ENCODE measurements around the gene OR2V1.
"Not testable (repeated sequence)": the region's sequence is repeated elsewhere in the genome, so short reads cannot be mapped to it uniquely, and the experiment has no call there.

The OR2V1 gene

GRCh38 chr5:181159286-181160151, 28.6 kb upstream of the OR2V1 start:
- peak; percentile 64 for DNase-seq

- DNase-seq = no peak
Measured at GRCh38 chr5:181158869-181159268, 27.9 kb upstream of the OR2V1 start.

DNA sequence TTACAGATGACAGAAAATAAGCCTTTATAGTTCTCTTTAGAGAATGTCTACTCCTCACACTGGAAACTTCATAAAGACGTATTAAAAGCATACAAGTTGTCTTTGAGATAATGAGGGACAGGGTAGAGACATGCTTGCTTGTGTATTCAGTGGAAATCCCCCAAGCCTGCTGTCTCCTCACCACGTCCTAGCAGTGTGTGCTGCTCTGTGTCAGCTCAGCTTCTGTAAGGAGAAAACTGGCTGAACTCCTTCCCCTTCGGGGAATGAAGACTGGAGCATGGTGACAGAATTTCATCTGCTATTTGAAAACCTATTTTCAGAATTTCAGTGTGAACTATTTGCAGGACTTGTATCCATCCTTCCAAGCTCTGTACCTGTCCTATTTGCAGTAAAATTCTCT, 25.8 kb upstream of the OR2V1 start:
- DNase-seq = no peak

DNA sequence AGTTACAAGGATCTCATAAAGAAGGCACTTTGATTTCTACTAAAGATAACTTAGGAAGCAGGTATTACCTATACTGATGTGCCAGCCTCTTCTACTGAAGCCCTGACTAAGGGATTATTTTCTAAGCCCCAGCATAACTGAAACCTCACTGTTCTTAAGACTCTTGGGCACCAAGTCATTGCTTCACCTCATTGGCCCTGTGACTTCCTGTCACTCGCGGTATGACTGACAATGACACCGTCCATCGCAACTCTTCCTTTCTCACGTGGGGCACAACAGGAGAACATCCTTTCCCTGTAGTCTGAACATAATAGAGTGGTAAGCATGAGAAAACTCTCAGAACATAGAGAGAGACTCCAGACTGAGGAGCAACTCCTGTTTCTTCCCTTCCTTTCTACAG, 22.8 kb upstream of the OR2V1 start:
- no peak for DNase-seq

- no peak for DNase-seq
Measured at GRCh38 chr5:181152406-181152805, 21.4 kb upstream of the OR2V1 start.

DNA sequence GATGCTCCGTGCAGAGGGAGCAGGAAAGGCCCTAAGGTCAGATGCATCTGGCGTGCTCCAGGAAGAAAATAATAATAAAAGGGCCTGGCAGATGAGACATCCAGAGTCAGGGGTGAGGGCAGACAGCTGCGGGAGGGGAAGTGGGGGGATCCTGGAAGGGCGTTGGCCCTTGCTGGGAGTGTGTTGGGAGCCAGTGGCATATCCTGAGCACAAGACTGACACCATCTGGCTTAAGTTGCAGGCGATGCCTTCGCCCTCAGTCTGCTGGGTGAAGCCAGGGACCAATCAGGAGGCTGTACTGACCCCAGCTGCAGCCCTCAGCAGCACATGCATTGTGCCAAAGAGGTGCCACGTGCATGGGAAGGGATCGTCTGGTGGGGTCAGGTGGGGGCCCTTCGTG, 20.2 kb upstream of the OR2V1 start:
- no peak for DNase-seq

DNA sequence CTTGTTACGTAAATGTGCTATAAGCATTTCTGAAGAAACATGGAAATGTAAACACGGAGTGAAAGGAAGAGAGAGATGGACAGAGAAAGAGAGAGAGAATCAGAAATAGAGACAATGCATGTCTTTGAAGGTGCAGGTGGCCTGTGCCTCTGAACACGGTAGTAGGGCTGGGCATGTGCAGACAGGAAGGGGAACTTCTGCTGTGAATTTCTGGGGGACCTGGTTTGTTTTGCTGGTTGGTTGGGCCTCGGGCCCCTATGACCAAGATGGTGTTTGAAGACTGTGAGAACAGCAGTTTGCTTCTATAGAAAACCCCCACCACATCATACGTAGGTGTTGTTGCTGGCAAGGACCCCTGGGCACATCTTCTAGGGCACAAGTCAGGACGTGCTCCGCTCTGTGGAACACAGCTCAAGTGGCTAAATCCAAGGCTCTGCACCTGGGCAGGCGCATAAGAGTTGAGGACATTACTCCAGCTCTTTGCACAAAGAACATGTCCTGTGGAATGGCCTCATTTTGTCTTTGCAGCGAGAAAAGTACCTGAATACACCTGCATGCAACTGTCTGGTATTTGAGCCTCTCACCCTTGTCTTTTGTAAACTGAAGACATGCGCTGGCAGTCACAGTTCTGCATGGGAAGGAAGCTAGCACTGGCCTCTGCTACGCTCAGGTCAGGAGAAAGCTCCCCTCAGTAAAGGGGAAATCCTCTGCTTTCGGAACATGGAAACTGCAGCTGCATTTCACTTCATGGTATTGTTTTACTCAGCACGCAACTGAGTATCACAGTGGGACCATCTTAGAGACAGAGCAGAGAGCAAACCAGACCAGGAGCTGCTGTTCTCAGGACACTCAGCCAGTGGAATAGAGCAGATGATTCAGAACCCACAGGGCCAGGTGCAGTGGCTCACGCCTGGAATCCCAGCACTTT, 19.1 kb upstream of the OR2V1 start:
- DNase-seq = no peak

GRCh38 chr5:181149355-181149754, 18.4 kb upstream of the OR2V1 start:
- DNase-seq = no peak

- not testable (repeated sequence) for DNase-seq
Measured at GRCh38 chr5:181146927-181147636, 16.1 kb upstream of the OR2V1 start, which contains the start of gene OR2V2. TSS of gene OR2V2 (plus strand) at chr5:181147586. CDS start at chr5:181154943, 7,357 bp downstream.

DNA sequence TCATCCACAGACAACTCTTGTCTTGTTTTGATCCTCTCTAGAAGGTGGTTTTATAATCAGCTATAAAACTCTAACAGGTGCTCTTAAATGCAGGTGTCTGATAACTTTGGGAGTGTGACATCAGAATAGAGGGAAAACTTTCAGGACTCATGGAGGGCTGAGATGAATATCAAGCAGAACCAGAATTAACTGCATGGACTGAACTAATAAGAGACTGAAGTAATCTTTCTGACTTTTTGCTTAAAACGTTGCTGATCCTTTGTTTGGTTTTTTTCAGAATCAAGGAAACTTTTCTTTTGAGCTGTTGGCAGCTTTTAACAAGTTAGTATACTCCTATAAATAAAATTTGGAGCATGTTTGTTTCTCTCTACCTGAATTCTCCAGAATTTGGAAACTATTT, 14.2 kb upstream of the OR2V1 start:
- DNase-seq = no peak

DNA sequence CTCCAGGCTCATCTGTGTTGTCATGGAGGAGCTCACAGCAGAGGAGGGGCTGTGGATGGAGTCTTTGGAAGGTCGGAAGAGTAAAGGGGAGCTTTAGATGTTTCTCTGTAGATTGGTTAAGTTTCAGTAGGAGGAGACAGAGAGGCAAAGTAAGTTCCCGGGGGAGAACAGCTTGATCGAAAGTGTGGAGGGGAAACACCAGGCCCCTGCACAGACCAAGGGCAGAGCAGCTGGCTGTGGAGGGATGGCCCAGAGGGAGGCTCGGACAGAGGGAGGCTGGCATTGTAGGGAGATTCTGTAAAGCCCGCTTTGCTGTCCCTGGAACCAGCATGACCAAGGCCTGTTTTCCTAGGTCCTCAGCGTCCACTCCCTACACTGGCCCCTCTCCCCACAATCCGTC, 11.1 kb upstream of the OR2V1 start:
- DNase-seq = no peak

DNA sequence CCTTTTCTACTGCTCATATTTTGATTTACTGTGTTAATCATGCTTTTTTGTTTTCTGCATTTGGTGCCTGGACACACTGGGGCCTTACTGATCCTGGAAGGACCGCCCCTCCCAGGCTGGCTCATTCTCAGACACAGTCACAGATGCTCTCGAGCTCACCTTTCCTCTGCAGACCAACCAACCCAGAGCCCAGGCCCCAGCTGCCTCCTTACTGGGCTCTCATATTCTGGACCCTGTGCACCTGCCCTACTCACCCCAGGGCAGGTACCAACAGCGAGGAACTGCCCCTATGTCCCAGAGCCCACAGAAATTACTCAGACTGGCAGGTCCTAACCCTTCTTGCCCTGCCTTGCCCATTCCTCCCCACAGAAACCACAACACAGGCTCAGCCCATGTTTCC, 9.8 kb upstream of the OR2V1 start:
- no peak for DNase-seq

DNA sequence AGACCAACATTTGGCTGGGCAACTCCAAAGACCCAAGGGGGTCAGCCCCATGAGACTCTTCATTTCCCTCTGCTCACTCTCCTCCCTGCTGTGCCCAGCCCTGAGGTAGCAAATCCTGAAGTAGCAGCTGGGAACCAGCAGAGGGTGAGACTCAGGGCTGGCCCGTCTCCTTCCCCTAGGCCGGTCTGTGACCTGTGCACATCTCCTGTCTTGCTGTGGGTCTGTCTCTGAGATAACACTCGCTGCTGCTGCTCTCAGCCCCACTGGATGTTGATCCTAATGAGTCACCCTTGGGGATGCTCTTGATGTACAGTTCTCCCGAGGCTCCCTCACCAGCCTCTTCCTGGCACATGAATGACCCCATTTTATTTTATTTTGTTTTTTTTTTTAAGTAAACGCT, 7.3 kb upstream of the OR2V1 start:
- no peak for DNase-seq

GRCh38 chr5:181136361-181136955, 5.5 kb upstream of the OR2V1 start:
- no peak for DNase-seq

DNA sequence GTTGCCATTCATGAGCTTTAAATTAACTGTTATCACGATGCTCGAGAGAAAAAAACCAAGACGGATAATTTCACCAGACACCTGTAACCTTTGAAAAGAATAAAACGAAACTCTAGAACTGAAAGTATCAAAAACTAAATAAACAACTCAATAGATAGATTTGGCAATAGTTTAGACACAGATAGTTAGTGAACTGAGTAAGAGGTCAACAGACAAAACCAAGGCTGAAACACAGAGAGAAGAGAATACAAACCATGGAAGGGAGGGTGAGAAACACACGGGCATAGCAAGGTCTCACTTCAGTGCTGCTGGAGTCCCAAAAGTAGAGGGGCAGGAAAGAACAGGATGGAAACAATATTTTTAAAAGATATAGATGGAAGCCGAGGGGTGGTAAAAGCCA, 3.3 kb upstream of the OR2V1 start:
- DNase-seq = no peak

DNA sequence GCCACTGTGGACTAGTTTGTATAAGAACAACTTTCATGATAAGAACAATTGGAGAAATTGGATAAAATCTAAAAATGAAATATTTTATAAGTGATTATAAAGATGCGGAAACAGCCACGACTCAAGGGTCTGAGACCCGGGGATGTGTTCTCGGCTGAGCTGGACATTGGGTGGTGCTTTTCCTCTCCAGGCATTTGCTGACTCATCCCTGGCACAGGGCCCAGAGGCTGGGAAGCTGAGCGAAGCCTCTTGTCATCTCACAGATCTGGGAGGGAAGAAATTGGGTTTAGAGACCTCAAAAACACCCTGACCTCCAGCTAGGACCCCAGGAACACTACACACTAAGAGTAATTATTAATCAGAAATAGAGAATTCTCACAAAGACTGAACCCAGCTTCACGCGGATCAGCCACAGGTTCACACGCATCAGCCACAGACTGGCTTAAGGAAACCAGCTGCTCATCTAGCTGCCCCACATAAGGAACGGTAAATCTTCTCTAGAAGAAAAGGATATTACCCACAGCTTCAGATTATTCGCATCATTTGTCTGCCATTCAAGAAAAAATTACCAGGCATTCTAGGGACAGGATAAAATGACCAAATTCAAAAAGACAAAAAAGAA, 2.8 kb upstream of the OR2V1 start:
- no peak for DNase-seq

DNA sequence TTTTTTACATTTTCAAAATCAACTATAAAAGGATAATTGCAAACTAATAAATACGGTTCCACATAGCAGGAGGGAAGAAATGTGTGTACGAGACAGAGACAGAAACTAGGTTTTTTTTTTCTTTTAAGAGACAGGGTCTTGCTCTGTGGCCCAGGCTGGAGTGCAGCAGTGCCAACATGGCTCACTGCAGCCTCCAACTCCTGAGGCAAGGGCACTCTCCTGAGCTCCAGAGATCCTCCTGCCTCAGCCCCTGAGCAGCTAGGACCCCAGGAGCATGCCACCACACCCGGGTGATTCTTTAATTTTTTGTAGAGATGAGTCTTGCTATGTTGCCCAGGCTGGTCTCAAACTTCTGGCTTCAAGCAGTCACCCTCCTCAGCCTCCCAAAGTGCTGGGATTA, 2.1 kb upstream of the OR2V1 start:
- DNase-seq = no peak

GRCh38 chr5:181131514-181131913, 545 bp upstream of the OR2V1 start:
- DNase-seq = no peak

- not testable (repeated sequence) for DNase-seq
Measured at GRCh38 chr5:181130081-181130480, 888 bp downstream of the OR2V1 start.

DNA sequence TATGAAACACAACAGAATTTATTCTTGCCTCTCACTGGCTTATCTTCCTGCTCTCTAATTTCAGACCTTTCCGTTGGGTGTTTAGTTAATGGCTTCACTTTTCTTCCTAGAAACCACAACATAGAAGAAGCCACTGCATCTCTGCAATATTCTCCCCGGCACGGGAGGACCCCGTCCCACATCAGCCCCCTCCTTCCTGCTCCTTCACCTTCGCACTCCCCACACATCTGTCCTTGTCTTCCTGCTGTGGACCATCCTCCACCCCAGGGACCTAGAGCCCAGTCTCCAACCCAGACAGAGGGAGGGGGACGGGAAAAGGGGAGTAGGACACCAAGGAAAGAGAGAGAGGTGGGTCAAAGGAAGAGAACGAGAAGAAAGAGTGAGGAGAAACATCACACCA, 1.4 kb downstream of the OR2V1 start:
- no peak for DNase-seq

- no peak for DNase-seq
Measured at GRCh38 chr5:181127907-181128626, 2.9 kb downstream of the OR2V1 start.

GRCh38 chr5:181127456-181127855, 3.5 kb downstream of the OR2V1 start:
- no peak for DNase-seq
